Measurements from ENCODE around the gene OR1I1.
"Not testable (repeated sequence)": the region's sequence is repeated elsewhere in the genome, so short reads cannot be mapped to it uniquely, and the experiment has no call there.

The OR1I1 gene

GRCh38 chr19:15045506-15045905 lies 36.5 kb upstream of the OR1I1 start:
- no peak for TF ChIP-seq CTCF (IDR thresholded peaks at IDR 0.05; ENCODE audit: borderline replicate concordance, control extremely low read depth, extremely low read depth, insufficient read depth, missing control alignments)
- no peak for DNase-seq (ENCODE audit: low spot score)
- in situ Hi-C loops (cut with MboI; ENCODE audit: low sequenced_read_pairs, unreplicated experiment), result no loop called here

- no peak for DNase-seq (ENCODE audit: low spot score)
- in situ Hi-C loops (cut with MboI; ENCODE audit: low sequenced_read_pairs, unreplicated experiment), result no loop called here
- no peak for TF ChIP-seq CTCF (IDR thresholded peaks at IDR 0.05; ENCODE audit: borderline replicate concordance, control extremely low read depth, extremely low read depth, insufficient read depth, missing control alignments)
Observed at GRCh38 chr19:15047680-15048079, 34.3 kb upstream of the OR1I1 start.

- TF ChIP-seq CTCF (IDR thresholded peaks at IDR 0.05; ENCODE audit: borderline replicate concordance, control extremely low read depth, extremely low read depth, insufficient read depth, missing control alignments), result no peak
- in situ Hi-C loops (cut with MboI; ENCODE audit: low sequenced_read_pairs, unreplicated experiment), result no loop called here
- no peak for DNase-seq (ENCODE audit: low spot score)
Observed at GRCh38 chr19:15048128-15048527, 33.9 kb upstream of the OR1I1 start.

- DNase-seq (ENCODE audit: low spot score), result no peak
- in situ Hi-C loops (cut with MboI; ENCODE audit: low sequenced_read_pairs, unreplicated experiment), result no loop called here
- no peak for TF ChIP-seq CTCF (IDR thresholded peaks at IDR 0.05; ENCODE audit: borderline replicate concordance, control extremely low read depth, extremely low read depth, insufficient read depth, missing control alignments)
Observed at GRCh38 chr19:15048885-15049541, 33.0 kb upstream of the OR1I1 start, which contains the start of gene CASP14. Gene CASP14, plus strand, starts transcription at chr19:15049480. Its CDS starts 2,772 bp downstream, at chr19:15052252.

GRCh38 chr19:15050639-15051038 lies 31.4 kb upstream of the OR1I1 start:
- no peak for TF ChIP-seq CTCF (IDR thresholded peaks at IDR 0.05; ENCODE audit: borderline replicate concordance, control extremely low read depth, extremely low read depth, insufficient read depth, missing control alignments)
- DNase-seq (ENCODE audit: low spot score), result no peak
- in situ Hi-C loops (cut with MboI; ENCODE audit: low sequenced_read_pairs, unreplicated experiment), result no loop called here

GRCh38 chr19:15062036-15062435 lies 20.0 kb upstream of the OR1I1 start:
- in situ Hi-C loops (cut with MboI; ENCODE audit: low sequenced_read_pairs, unreplicated experiment), result no loop called here
- no peak for TF ChIP-seq CTCF (IDR thresholded peaks at IDR 0.05; ENCODE audit: borderline replicate concordance, control extremely low read depth, extremely low read depth, insufficient read depth, missing control alignments)
- DNase-seq (ENCODE audit: low spot score), result no peak

- in situ Hi-C loops (cut with MboI; ENCODE audit: low sequenced_read_pairs, unreplicated experiment); DNase-seq (ENCODE audit: low spot score): not testable (repeated sequence)
Observed at GRCh38 chr19:15070386-15070785, 11.6 kb upstream of the OR1I1 start.
